HepG2 (cell line): ENCODE results near the gene GPER1. TPM values are rescaled to one million over a fixed set of nuclear protein-coding genes. Genes with fewer than 3 reads are reported as not detected.

Experiments
- FOSL1 ChIP-seq: sonication (generic); formaldehyde crosslinking; IDR thresholded peaks from 2 replicates; pipeline ENCODE4 v1.9.0; 2021; ENCODE audit warnings: missing genetic modification reagents, borderline replicate concordance
- GMEB1 ChIP-seq: sonication (generic); formaldehyde crosslinking; IDR thresholded peaks from 2 replicates; pipeline ENCODE4 v1.5.1; 2020; ENCODE audit warnings: missing genetic modification reagents, mild to moderate bottlenecking, borderline replicate concordance
- KAT7 ChIP-seq: IDR thresholded peaks from 2 replicates; pipeline ENCODE4 v1.6.1; 2018; ENCODE audit warnings: borderline replicate concordance, missing compliant biosample characterization
- KLF13 ChIP-seq: sonication (generic); formaldehyde crosslinking; IDR thresholded peaks from 2 replicates; pipeline ENCODE4 v1.4.0; 2020; ENCODE audit warnings: mild to moderate bottlenecking, missing genetic modification reagents
- MAX ChIP-seq: IDR thresholded peaks from 2 replicates; pipeline ENCODE4 v1.6.1; 2012; ENCODE audit warnings: inconsistent platforms
- MTF1 ChIP-seq: sonication (generic); formaldehyde crosslinking; IDR thresholded peaks from 2 replicates; pipeline ENCODE4 v1.5.0; 2020; ENCODE audit warnings: missing genetic modification reagents
- MYC ChIP-seq: sonication (generic); formaldehyde crosslinking; IDR thresholded peaks from 2 replicates; pipeline ENCODE4 v1.9.0; 2021; ENCODE audit warnings: missing genetic modification reagents, borderline replicate concordance
- WIZ ChIP-seq: sonication (generic); formaldehyde crosslinking; IDR thresholded peaks from 2 replicates; pipeline ENCODE4 v1.5.1; 2020; ENCODE audit warnings: mild to moderate bottlenecking, missing genetic modification reagents
- ZMYM3 ChIP-seq: sonication (generic); formaldehyde crosslinking; IDR thresholded peaks from 2 replicates; pipeline ENCODE4 v1.5.1; 2020; ENCODE audit warnings: mild to moderate bottlenecking, missing genetic modification reagents
- ZNF460 ChIP-seq: sonication (generic); formaldehyde crosslinking; IDR thresholded peaks from 2 replicates; pipeline ENCODE4 v1.5.1; 2020; ENCODE audit warnings: missing genetic modification reagents, mild to moderate bottlenecking, borderline replicate concordance
- ZNF609 ChIP-seq: sonication (generic); formaldehyde crosslinking; IDR thresholded peaks from 2 replicates; pipeline ENCODE4 v1.4.0; 2020; ENCODE audit warnings: mild to moderate bottlenecking, missing genetic modification reagents, borderline replicate concordance
- ZNF770 ChIP-seq: sonication (generic); formaldehyde crosslinking; IDR thresholded peaks from 2 replicates; pipeline ENCODE4 v1.5.0; 2020; ENCODE audit warnings: mild to moderate bottlenecking, missing genetic modification reagents
- ZNF891 ChIP-seq: sonication (generic); formaldehyde crosslinking; IDR thresholded peaks from 2 replicates; pipeline ENCODE4 v1.5.0; 2020; ENCODE audit warnings: mild to moderate bottlenecking, missing genetic modification reagents
- ZSCAN21 ChIP-seq: sonication (generic); formaldehyde crosslinking; IDR thresholded peaks from 2 replicates; pipeline ENCODE4 v1.8.0; 2022; ENCODE audit warnings: mild to moderate bottlenecking, missing genetic modification reagents, moderate library complexity, borderline replicate concordance
- polyA plus RNA-seq, 8 experiments: library from polyadenylated mRNA; depleted of rRNA in 3 of 8; stranded (reverse) in 7 of 8; unstranded in 1 of 8; fragments of >200 nt; fragmentation: Illumina TruSeq in 4 of 8; extraction: Trizol in 4 of 8; gene quantifications; 2 replicates each; pipeline versions ENCODE4 v1.2.1 to v1.2.3, GENCODE V29; 2011 to 2016; ENCODE audit warnings: low read depth in 4 of 8, missing spikeins in 1 of 8, mixed read lengths in 1 of 8; ENCODE audit not compliant: insufficient read depth in 1 of 8
- total RNA-seq, 5 experiments: library from RNA; depleted of rRNA; stranded (reverse); fragments of >200 nt; fragmentation: Illumina TruSeq; extraction: Trizol; gene quantifications; 2 replicates each; pipeline ENCODE4 v1.2.3, GENCODE V29; 2016; ENCODE audit warnings: low read depth in 1 of 5
- TF ChIP-seq, protein P1 (sequence below): sonication (generic); formaldehyde crosslinking; IDR thresholded peaks from 2 replicates; pipeline ENCODE4 v1.8.0; 2022; ENCODE audit warnings: mild to moderate bottlenecking, missing genetic modification reagents; ENCODE audit not compliant: insufficient replicate concordance
- TF ChIP-seq, protein P2 (sequence below): sonication (generic); formaldehyde crosslinking; conservative IDR thresholded peaks from 2 replicates; pipeline ENCODE4 v1.8.0; 2022; ENCODE audit warnings: low read depth, missing genetic modification reagents

Gene GPER1
- total and polyA plus RNA-seq, 2 of the 13 experiments (the other 11 are each of a cell fraction or from before 2014, with no cell fraction given): 12.7 to 19.7 TPM

DNA sequence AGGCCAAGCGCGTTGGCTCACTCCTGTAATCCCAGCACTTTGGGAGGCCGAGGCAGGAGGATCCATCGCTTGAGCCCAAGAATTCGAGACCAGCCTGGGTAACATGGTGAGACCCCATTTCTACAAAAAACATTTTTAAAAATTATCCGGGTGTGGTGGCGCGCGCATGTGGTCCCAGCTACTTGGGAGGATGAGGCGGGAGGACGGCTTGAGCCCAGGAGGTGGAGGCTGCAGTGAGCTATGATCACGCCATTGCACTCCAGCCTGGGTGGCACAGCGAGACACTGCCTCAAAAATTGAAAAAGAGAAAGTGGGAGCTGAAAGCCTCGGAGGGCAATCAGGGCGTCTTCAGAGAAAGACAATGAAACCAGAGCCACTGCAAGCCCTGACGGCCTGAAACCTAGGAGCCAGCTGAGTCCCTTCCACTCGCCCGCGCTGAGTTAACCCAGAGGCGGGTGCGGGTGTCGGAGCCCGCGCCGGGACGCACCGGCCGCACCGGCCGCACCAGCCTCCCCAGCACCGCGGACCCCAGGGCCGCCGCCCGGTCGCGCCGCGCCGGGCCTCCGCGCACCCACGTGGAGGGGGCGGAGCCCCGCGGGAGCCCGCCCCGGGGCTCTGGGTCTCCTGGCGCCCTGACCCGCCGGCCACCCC, 49.7 kb downstream of the GPER1 start (continued):
- TF ChIP-seq ZNF609 (CRISPR knock-in tag) (no peak), KAT7 (peak; percentile 26; the same call in 1 of the 2 replicates), GMEB1 (no peak), KLF13 (CRISPR knock-in tag) (no peak), ZSCAN21 (no peak), FOSL1 (CRISPR knock-in tag) (no peak), ZNF460 (CRISPR knock-in tag) (peak; percentile 87), MYC (CRISPR knock-in tag) (0 out of 2 replicates have a peak, but pooled peaks have one; percentile 6), WIZ (CRISPR knock-in tag) (no peak), MAX (peak; percentile 62; the same call in 1 of the 2 replicates), ZMYM3 (CRISPR knock-in tag) (0 out of 2 replicates have a peak, but pooled peaks have one; percentile 20), ZNF891 (no peak), ZNF770 (CRISPR knock-in tag) (peak; percentile 97), MTF1 (CRISPR knock-in tag) (no peak)
- TF ChIP-seq, protein P1, sequence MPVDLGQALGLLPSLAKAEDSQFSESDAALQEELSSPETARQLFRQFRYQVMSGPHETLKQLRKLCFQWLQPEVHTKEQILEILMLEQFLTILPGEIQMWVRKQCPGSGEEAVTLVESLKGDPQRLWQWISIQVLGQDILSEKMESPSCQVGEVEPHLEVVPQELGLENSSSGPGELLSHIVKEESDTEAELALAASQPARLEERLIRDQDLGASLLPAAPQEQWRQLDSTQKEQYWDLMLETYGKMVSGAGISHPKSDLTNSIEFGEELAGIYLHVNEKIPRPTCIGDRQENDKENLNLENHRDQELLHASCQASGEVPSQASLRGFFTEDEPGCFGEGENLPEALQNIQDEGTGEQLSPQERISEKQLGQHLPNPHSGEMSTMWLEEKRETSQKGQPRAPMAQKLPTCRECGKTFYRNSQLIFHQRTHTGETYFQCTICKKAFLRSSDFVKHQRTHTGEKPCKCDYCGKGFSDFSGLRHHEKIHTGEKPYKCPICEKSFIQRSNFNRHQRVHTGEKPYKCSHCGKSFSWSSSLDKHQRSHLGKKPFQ (CRISPR knock-in tag): no peak
- TF ChIP-seq, protein P2, sequence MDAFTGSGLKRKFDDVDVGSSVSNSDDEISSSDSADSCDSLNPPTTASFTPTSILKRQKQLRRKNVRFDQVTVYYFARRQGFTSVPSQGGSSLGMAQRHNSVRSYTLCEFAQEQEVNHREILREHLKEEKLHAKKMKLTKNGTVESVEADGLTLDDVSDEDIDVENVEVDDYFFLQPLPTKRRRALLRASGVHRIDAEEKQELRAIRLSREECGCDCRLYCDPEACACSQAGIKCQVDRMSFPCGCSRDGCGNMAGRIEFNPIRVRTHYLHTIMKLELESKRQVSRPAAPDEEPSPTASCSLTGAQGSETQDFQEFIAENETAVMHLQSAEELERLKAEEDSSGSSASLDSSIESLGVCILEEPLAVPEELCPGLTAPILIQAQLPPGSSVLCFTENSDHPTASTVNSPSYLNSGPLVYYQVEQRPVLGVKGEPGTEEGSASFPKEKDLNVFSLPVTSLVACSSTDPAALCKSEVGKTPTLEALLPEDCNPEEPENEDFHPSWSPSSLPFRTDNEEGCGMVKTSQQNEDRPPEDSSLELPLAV (CRISPR knock-in tag): no peak
